Tibial artery (tissue), 4 donors: ENCODE results near the gene PTPRN2.

Experiments
- DNase-seq, 2 donors: peaks; one replicate each; pipeline ENCODE4 v3.0.0-alpha.2; 2019
- H3K27ac ChIP-seq, 2 donors: fragments of 200-600 bp; sonication (generic) in 1 of 2; 1 replicate in 1 of 2; 2 replicates in 1 of 2; pipeline ENCODE4 v1.5.1; 2018 to 2019; ENCODE audit warnings: mild to moderate bottlenecking in 1 of 2
- H3K27me3 ChIP-seq, 2 donors: fragments of 200-600 bp; sonication (generic) in 1 of 2; one replicate each; pipeline versions ENCODE4 v1.5.1 to v1.6.0; 2016 to 2019
- H3K36me3 ChIP-seq, 3 donors: fragments of 200-600 bp; sonication (generic) in 2 of 3; one replicate each; pipeline ENCODE4 v1.5.1; 2016 to 2019; ENCODE audit warnings: mild to moderate bottlenecking in 2 of 3
- H3K4me1 ChIP-seq, 4 donors: fragments of 200-600 bp; sonication (generic) in 2 of 4; 1 replicate in 3 of 4; 2 replicates in 1 of 4; pipeline ENCODE4 v1.5.1; 2016 to 2019
- H3K4me3 ChIP-seq, 2 donors: fragments of 200-600 bp; sonication (generic) in 1 of 2; 1 replicate in 1 of 2; 2 replicates in 1 of 2; pipeline ENCODE4 v1.5.1; 2018 to 2019; ENCODE audit warnings: mild to moderate bottlenecking in 2 of 2
- H3K9me3 ChIP-seq, 3 donors: fragments of 200-600 bp; sonication (generic) in 1 of 3; one replicate each; pipeline ENCODE4 v1.5.1; 2016 to 2019
- CTCF ChIP-seq, 2 experiments: fragments of 200-600 bp in 1 of 2; fragments of 450-650 bp in 1 of 2; IDR thresholded peaks; one replicate each; pipeline ENCODE4 v1.5.1; 2017 to 2019; ENCODE audit warnings: antibody characterized with exemption in 2 of 2, mild to moderate bottlenecking in 1 of 2, moderate library complexity in 1 of 2
- intact Hi-C: fragments of 100-400 bp; cut with DNase I; formaldehyde crosslinking; loops from one replicate; pipeline ENCODE4 v1.15.0; 2023; ENCODE audit warnings: low total_unique reads

Gene PTPRN2

GRCh38 chr7:157853789-157854065 is 733.9 kb downstream of the PTPRN2 start:
- Histone ChIP-seq H3K9me3 (peaks cover 0 to under 1% (median 0%) of the 10 kb centered on the region in 3 donors), H3K27ac (no peak overlapping the region), H3K36me3 (no peaks in the 10 kb centered on the region), H3K27me3 (peaks cover 0 to 5% of the 10 kb centered on the region in 2 donors), H3K4me3 (no peak overlapping the region), H3K4me1 (no peaks in the 10 kb centered on the region)
- DNase-seq = no peak
- TF ChIP-seq CTCF (IDR thresholded peaks at IDR 0.05) = no peak
- intact Hi-C loops = no loop called here

GRCh38 chr7:157853076-157853788 is 734.4 kb downstream of the PTPRN2 start:
- Histone ChIP-seq H3K27ac (no peak overlapping the region), H3K36me3 (no peaks in the 10 kb centered on the region), H3K4me3 (no peak overlapping the region), H3K4me1 (no peaks in the 10 kb centered on the region), H3K9me3 (peaks cover 0 to 6% (median 0%) of the 10 kb centered on the region in 3 donors), H3K27me3 (peaks cover 0 to 5% of the 10 kb centered on the region in 2 donors)
- no peak for DNase-seq
- no peak for TF ChIP-seq CTCF (IDR thresholded peaks at IDR 0.05)
- intact Hi-C loops = no loop called here

- peaks cover 0 to 5% of the 10 kb centered on the region in 2 donors for H3K27me3 ChIP-seq
- intact Hi-C loops = no loop called here
- no peak overlapping the region for H3K27ac ChIP-seq
- peaks cover 0 to 6% (median 0%) of the 10 kb centered on the region in 3 donors for H3K9me3 ChIP-seq
- no peaks in the 10 kb centered on the region for H3K4me1 ChIP-seq
- no peak for TF ChIP-seq CTCF (IDR thresholded peaks at IDR 0.05)
- peak; percentile 74 to 78 for DNase-seq
- peak overlapping the region in 1 of 2 donors; percentile 25 for H3K4me3 ChIP-seq
- H3K36me3 ChIP-seq = no peaks in the 10 kb centered on the region
These were observed 736.0 kb downstream of the PTPRN2 start for GRCh38 chr7:157851501-157852067.

- peaks cover 0 to 6% (median 0%) of the 10 kb centered on the region in 3 donors for H3K9me3 ChIP-seq
- H3K27ac ChIP-seq = no peak overlapping the region
- intact Hi-C loops = no loop called here
- TF ChIP-seq CTCF (IDR thresholded peaks at IDR 0.05) = no peak
- peaks cover 0 to 5% of the 10 kb centered on the region in 2 donors for H3K27me3 ChIP-seq
- H3K4me3 ChIP-seq = no peak overlapping the region
- no peaks in the 10 kb centered on the region for H3K4me1 ChIP-seq
- no peaks in the 10 kb centered on the region for H3K36me3 ChIP-seq
- DNase-seq = no peak
These were observed 736.9 kb downstream of the PTPRN2 start for GRCh38 chr7:157850481-157851444.

- TF ChIP-seq CTCF (IDR thresholded peaks at IDR 0.05) = no peak
- Histone ChIP-seq H3K27ac (no peak overlapping the region), H3K36me3 (no peaks in the 10 kb centered on the region), H3K4me3 (no peak overlapping the region), H3K27me3 (peaks cover 0 to 5% of the 10 kb centered on the region in 2 donors), H3K4me1 (no peaks in the 10 kb centered on the region), H3K9me3 (peaks cover 0 to 10% (median 0%) of the 10 kb centered on the region in 3 donors)
- DNase-seq = no peak
- intact Hi-C loops = no loop called here
These were observed 737.9 kb downstream of the PTPRN2 start for GRCh38 chr7:157849726-157850125.
